ENCODE data around the gene PSMA2. TPM values are rescaled to one million over a fixed set of nuclear protein-coding genes. Genes with fewer than 3 reads are reported as not detected.

PSMA2 gene
- total RNA-seq, 2 experiments from 2014 or later, result 38.8 to 41.0 TPM

GRCh38 chr7:42939457-42940240, 7.7 kb upstream of the PSMA2 start:
- POLR2A ChIA-PET, result no interaction called here
- Mint-ChIP-seq H3K36me3 (ENCODE audit: low read depth) (peaks cover 52% of the 10 kb centered on the region), H3K27ac (peak overlapping the region; percentile 18), H3K27me3 (no peaks in the 10 kb centered on the region), H3K9me3 (no peaks in the 10 kb centered on the region), H3K4me1 (ENCODE audit: low read depth) (peaks cover 12% of the 10 kb centered on the region), H3K4me3 (no peak overlapping the region)
- ATAC-seq (ENCODE audit: poor library complexity) (no peak), DNase-seq (peak in 1 of 14 experiments; percentile 22)
- CTCF ChIA-PET, result interaction anchor here (0.7 kb wide), 1 partner anchor 900 kb away, joined by 4 read pairs; no protein-coding TSS in a partner anchor
- no peaks in the 10 kb centered on the region for H3K4me1 ChIP-seq (ENCODE audit: insufficient read depth, low read length)
- TF ChIP-seq, protein P1, sequence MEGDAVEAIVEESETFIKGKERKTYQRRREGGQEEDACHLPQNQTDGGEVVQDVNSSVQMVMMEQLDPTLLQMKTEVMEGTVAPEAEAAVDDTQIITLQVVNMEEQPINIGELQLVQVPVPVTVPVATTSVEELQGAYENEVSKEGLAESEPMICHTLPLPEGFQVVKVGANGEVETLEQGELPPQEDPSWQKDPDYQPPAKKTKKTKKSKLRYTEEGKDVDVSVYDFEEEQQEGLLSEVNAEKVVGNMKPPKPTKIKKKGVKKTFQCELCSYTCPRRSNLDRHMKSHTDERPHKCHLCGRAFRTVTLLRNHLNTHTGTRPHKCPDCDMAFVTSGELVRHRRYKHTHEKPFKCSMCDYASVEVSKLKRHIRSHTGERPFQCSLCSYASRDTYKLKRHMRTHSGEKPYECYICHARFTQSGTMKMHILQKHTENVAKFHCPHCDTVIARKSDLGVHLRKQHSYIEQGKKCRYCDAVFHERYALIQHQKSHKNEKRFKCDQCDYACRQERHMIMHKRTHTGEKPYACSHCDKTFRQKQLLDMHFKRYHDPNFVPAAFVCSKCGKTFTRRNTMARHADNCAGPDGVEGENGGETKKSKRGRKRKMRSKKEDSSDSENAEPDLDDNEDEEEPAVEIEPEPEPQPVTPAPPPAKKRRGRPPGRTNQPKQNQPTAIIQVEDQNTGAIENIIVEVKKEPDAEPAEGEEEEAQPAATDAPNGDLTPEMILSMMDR (IDR thresholded peaks at IDR 0.05), result no peak
- H3K9me3 ChIP-seq (ENCODE audit: control insufficient read depth in 1 of 2, insufficient read depth in 1 of 2, low read length in 2 of 2), result no peaks in the 10 kb centered on the region
- H3K36me3 ChIP-seq (ENCODE audit: insufficient read depth, low read length), result peaks cover 44% of the 10 kb centered on the region
- H3K4me3 ChIP-seq (ENCODE audit: low read length), result no peak overlapping the region
- no peaks in the 10 kb centered on the region for H3K27me3 ChIP-seq (ENCODE audit: control insufficient read depth in 1 of 2, insufficient read depth in 2 of 2, low read length in 2 of 2)
- intact Hi-C loops (cut with DNase I, micrococcal nuclease), result loop anchor here (2.0 to 10.0 kb wide), 4 partner anchors 321 to 899 kb away; no protein-coding TSS in a partner anchor
- no peak overlapping the region for H3K27ac ChIP-seq (ENCODE audit: low read depth in 1 of 2, low read length in 2 of 2)

GRCh38 chr7:42935861-42936260, 3.9 kb upstream of the PSMA2 start:
- TF ChIP-seq, protein P1 (IDR thresholded peaks at IDR 0.05), result no peak
- POLR2A ChIA-PET, result interaction anchor here (1.5 kb wide), 1 partner anchor 24 kb away, joined by 5 read pairs; the partner anchor contains the start of gene C7orf25
- ATAC-seq (ENCODE audit: poor library complexity) (no peak), DNase-seq (no peak)
- no peak overlapping the region for H3K27ac Mint-ChIP-seq
- peaks cover 70% of the 10 kb centered on the region for H3K36me3 Mint-ChIP-seq (ENCODE audit: low read depth)
- H3K27me3 Mint-ChIP-seq, result no peaks in the 10 kb centered on the region
- Histone ChIP-seq H3K27me3 (ENCODE audit: control insufficient read depth in 1 of 2, insufficient read depth in 2 of 2, low read length in 2 of 2) (no peaks in the 10 kb centered on the region), H3K36me3 (ENCODE audit: insufficient read depth, low read length) (peaks cover 44% of the 10 kb centered on the region), H3K27ac (ENCODE audit: low read depth in 1 of 2, low read length in 2 of 2) (no peak overlapping the region), H3K9me3 (ENCODE audit: control insufficient read depth in 1 of 2, insufficient read depth in 1 of 2, low read length in 2 of 2) (no peaks in the 10 kb centered on the region), H3K4me1 (ENCODE audit: insufficient read depth, low read length) (peaks cover 16% of the 10 kb centered on the region), H3K4me3 (ENCODE audit: low read length) (no peak overlapping the region)
- H3K4me3 Mint-ChIP-seq, result peak overlapping the region; percentile 38
- H3K4me1 Mint-ChIP-seq (ENCODE audit: low read depth), result peaks cover 42% of the 10 kb centered on the region
- no peaks in the 10 kb centered on the region for H3K9me3 Mint-ChIP-seq
- intact Hi-C loops (cut with DNase I, micrococcal nuclease), result no loop called here
- CTCF ChIA-PET, result no interaction called here

DNA sequence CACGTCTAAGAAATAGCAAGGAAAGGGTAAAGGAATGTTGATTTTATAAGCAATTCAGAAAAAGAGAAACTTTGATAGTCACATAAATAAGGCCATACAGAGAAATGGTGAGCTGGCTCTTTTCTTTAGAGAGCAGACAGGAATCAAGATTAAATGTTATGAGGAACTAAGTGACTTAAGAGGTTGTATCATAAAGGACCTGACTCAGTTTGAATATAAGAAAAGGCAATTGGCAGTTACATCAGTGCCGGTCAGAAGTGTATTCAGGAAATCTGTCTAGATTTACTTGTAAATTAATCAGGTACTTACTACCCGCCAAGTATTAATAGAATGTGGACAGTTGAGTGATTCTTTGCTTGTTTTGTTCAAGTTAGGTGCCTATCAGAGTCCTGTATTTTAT, 2.3 kb upstream of the PSMA2 start:
- no peaks in the 10 kb centered on the region for H3K27me3 ChIP-seq (ENCODE audit: control insufficient read depth in 1 of 2, insufficient read depth in 2 of 2, low read length in 2 of 2)
- H3K27me3 Mint-ChIP-seq, result no peaks in the 10 kb centered on the region
- intact Hi-C loops (cut with DNase I, micrococcal nuclease), result loop anchor here (5.0 kb wide), 2 partner anchors 648 to 993 kb away; partner anchors contain the start of genes UBE2D4 (in 2 of the 2) and STK17A (in 1 of the 2)
- H3K36me3 ChIP-seq (ENCODE audit: insufficient read depth, low read length), result peaks cover 39% of the 10 kb centered on the region
- H3K4me1 ChIP-seq (ENCODE audit: insufficient read depth, low read length), result peaks cover 28% of the 10 kb centered on the region
- ChIA-PET CTCF (no interaction called here), POLR2A (interaction anchor here (1.5 kb wide), 1 partner anchor 22 kb away, joined by 5 read pairs; the partner anchor contains the start of gene C7orf25)
- H3K4me3 ChIP-seq (ENCODE audit: low read length), result no peak overlapping the region
- peaks cover 61% of the 10 kb centered on the region for H3K36me3 Mint-ChIP-seq (ENCODE audit: low read depth)
- H3K9me3 ChIP-seq (ENCODE audit: control insufficient read depth in 1 of 2, insufficient read depth in 1 of 2, low read length in 2 of 2), result no peaks in the 10 kb centered on the region
- H3K27ac Mint-ChIP-seq, result peak overlapping the region; percentile 92
- TF ChIP-seq, protein P1 (IDR thresholded peaks at IDR 0.05), result no peak
- DNase-seq (no peak), ATAC-seq (ENCODE audit: poor library complexity) (no peak)
- H3K4me1 Mint-ChIP-seq (ENCODE audit: low read depth), result peaks cover 57% of the 10 kb centered on the region
- H3K4me3 Mint-ChIP-seq, result peak overlapping the region; percentile 92
- no peak overlapping the region for H3K27ac ChIP-seq (ENCODE audit: low read depth in 1 of 2, low read length in 2 of 2)
- no peaks in the 10 kb centered on the region for H3K9me3 Mint-ChIP-seq
